NCI-H2196 (cell line): ENCODE data around the gene SAMM50.
"Not testable (repeated sequence)": the region's sequence is repeated elsewhere in the genome, so short reads cannot be mapped to it uniquely, and the experiment has no call there.

Source experiments
- DNase-seq: peaks from one replicate; lab custom pipeline; 2025; ENCODE audit not compliant: unreplicated experiment; lab: John Stamatoyannopoulos, UW

The SAMM50 gene

GRCh38 chr22:44000123-44000522 lies 44.9 kb downstream of the SAMM50 start:
- DNase-seq = no peak

- DNase-seq = no peak
Observed at GRCh38 chr22:44001521-44001920, 46.3 kb downstream of the SAMM50 start.

- no peak for DNase-seq
Observed at GRCh38 chr22:44002324-44002723, 47.1 kb downstream of the SAMM50 start.

- no peak for DNase-seq
Observed at GRCh38 chr22:44002997-44003396, 47.8 kb downstream of the SAMM50 start.

GRCh38 chr22:44003405-44004103 lies 48.3 kb downstream of the SAMM50 start:
- DNase-seq = no peak

- DNase-seq = no peak
Observed at GRCh38 chr22:44004104-44004460, 48.8 kb downstream of the SAMM50 start.

GRCh38 chr22:44005524-44005923 lies 50.3 kb downstream of the SAMM50 start:
- no peak for DNase-seq

GRCh38 chr22:44012162-44012561 lies 56.9 kb downstream of the SAMM50 start:
- no peak for DNase-seq

GRCh38 chr22:44012591-44012990 lies 57.3 kb downstream of the SAMM50 start:
- no peak for DNase-seq

- no peak for DNase-seq
Observed at GRCh38 chr22:44014241-44014640, 59.0 kb downstream of the SAMM50 start.

GRCh38 chr22:44016586-44016985 lies 61.3 kb downstream of the SAMM50 start:
- DNase-seq = not testable (repeated sequence)

GRCh38 chr22:44018594-44018993 lies 63.4 kb downstream of the SAMM50 start:
- no peak for DNase-seq

GRCh38 chr22:44019416-44019815 lies 64.2 kb downstream of the SAMM50 start:
- DNase-seq = no peak

- DNase-seq = no peak
Observed at GRCh38 chr22:44019846-44020245, 64.6 kb downstream of the SAMM50 start.

GRCh38 chr22:44020981-44021380 lies 65.7 kb downstream of the SAMM50 start:
- DNase-seq = no peak

- no peak for DNase-seq
Observed at GRCh38 chr22:44023404-44024287, 68.4 kb downstream of the SAMM50 start.

- DNase-seq = no peak
Observed at GRCh38 chr22:44024288-44024921, 69.2 kb downstream of the SAMM50 start, which contains the start of gene PARVB. Gene PARVB, plus strand, starts transcription at chr22:44024302. Its CDS starts 38 bp downstream, at chr22:44024340.

- no peak for DNase-seq
Observed at GRCh38 chr22:44025171-44026065, 70.2 kb downstream of the SAMM50 start.

GRCh38 chr22:44026066-44026629 lies 70.9 kb downstream of the SAMM50 start:
- DNase-seq = no peak
